GM21723 (cell line): ENCODE data around the gene KBTBD13.
"Not testable (repeated sequence)": the region's sequence is repeated elsewhere in the genome, so short reads cannot be mapped to it uniquely, and the experiment has no call there.

Experiments used
- ATAC-seq: cut with Tn5 transposase; IDR thresholded peaks from one replicate; pipeline ENCODE4 v1.9.1; 2021; ENCODE audit warnings: mild to moderate bottlenecking, moderate library complexity; ENCODE audit not compliant: unreplicated experiment

Gene KBTBD13

GRCh38 chr15:65076486-65077290 is at the start of gene KBTBD13:
Gene KBTBD13 (plus strand): TSS chr15:65076746. CDS start chr15:65076816, 70 bp downstream.
- ATAC-seq: no peak

- no peak for ATAC-seq
Measured at GRCh38 chr15:65026756-65027155, 49.8 kb upstream of the KBTBD13 start.

GRCh38 chr15:65027593-65027992 is 49.0 kb upstream of the KBTBD13 start:
- ATAC-seq: no peak

- ATAC-seq: no peak
Measured at GRCh38 chr15:65028338-65028737, 48.2 kb upstream of the KBTBD13 start.

- peak; percentile 72 for ATAC-seq
Measured at GRCh38 chr15:65028921-65029735, 47.4 kb upstream of the KBTBD13 start, which contains the start of gene MTFMT. Gene MTFMT (minus strand): TSS chr15:65029639. CDS start chr15:65029613, 26 bp downstream.

GRCh38 chr15:65029736-65030208 is 46.8 kb upstream of the KBTBD13 start:
- no peak for ATAC-seq

- no peak for ATAC-seq
Measured at GRCh38 chr15:65032801-65033537, 43.6 kb upstream of the KBTBD13 start.

GRCh38 chr15:65033659-65034269 is 42.8 kb upstream of the KBTBD13 start:
- ATAC-seq: no peak

- no peak for ATAC-seq
Measured at GRCh38 chr15:65034719-65035118, 41.8 kb upstream of the KBTBD13 start.

GRCh38 chr15:65037309-65037708 is 39.2 kb upstream of the KBTBD13 start:
- ATAC-seq: no peak

GRCh38 chr15:65038428-65038827 is 38.1 kb upstream of the KBTBD13 start:
- ATAC-seq: no peak

GRCh38 chr15:65038836-65039235 is 37.7 kb upstream of the KBTBD13 start:
- ATAC-seq: no peak

GRCh38 chr15:65040461-65040860 is 36.1 kb upstream of the KBTBD13 start:
- no peak for ATAC-seq

- no peak for ATAC-seq
Measured at GRCh38 chr15:65041787-65042186, 34.8 kb upstream of the KBTBD13 start.

GRCh38 chr15:65042776-65043327 is 33.7 kb upstream of the KBTBD13 start:
- ATAC-seq: no peak

GRCh38 chr15:65044218-65044617 is 32.3 kb upstream of the KBTBD13 start:
- not testable (repeated sequence) for ATAC-seq

GRCh38 chr15:65044724-65045481 is 31.6 kb upstream of the KBTBD13 start, which contains the start of gene SLC51B:
Gene SLC51B (plus strand): TSS chr15:65045387. CDS start chr15:65050005, 4,618 bp downstream.
- no peak for ATAC-seq

GRCh38 chr15:65048241-65048640 is 28.3 kb upstream of the KBTBD13 start:
- ATAC-seq: no peak

- ATAC-seq: peak; percentile 73
Measured at GRCh38 chr15:65049418-65049840, 27.1 kb upstream of the KBTBD13 start.
